ENCODE results near the gene GAPT. TPM values are rescaled to one million over a fixed set of nuclear protein-coding genes. Genes with fewer than 3 reads are reported as not detected.
"Not testable (repeated sequence)": the region's sequence is repeated elsewhere in the genome, so short reads cannot be mapped to it uniquely, and the experiment has no call there.

The GAPT gene
- total RNA-seq, 4 donors from 2014 or later: 3.8 TPM; not detected in 3

GRCh38 chr5:58507715-58508114, 16.5 kb downstream of the GAPT start:
- intact Hi-C loops (cut with DNase I; ENCODE audit: low total_unique reads): no loop called here
- 46 to 64% methylated on average over 3 to 4 of the region's 4 CpGs for WGBS, 2 donors (ENCODE audit: low coverage in 1 of 2)

GRCh38 chr5:58517198-58517597, 26.0 kb downstream of the GAPT start:
- no peak overlapping the region for H3K4me3 ChIP-seq
- H3K36me3 ChIP-seq: no peaks in the 10 kb centered on the region
- in situ Hi-C loops (cut with MboI; ENCODE audit: low pct_ligation_motif_present in 1 of 4, low pct_unique_long_range_greater_than_20kb in 1 of 4, low sequenced_read_pairs in 3 of 4): loop anchor here in 1 of 4 donors (25.0 kb wide), 1 partner anchor 320 kb away; no protein-coding TSS in a partner anchor
- DNase-seq: no peak
- TF ChIP-seq POLR2AphosphoS5 (IDR thresholded peaks at IDR 0.05) (no peak), CTCF (IDR thresholded peaks at IDR 0.05) (no peak), EP300 (IDR thresholded peaks at IDR 0.05; ENCODE audit: low read depth) (no peak), POLR2A (IDR thresholded peaks at IDR 0.05) (no peak)
- H3K9me3 ChIP-seq: peaks cover 8 to 17% of the 10 kb centered on the region in 2 donors
- intact Hi-C loops (cut with DNase I; ENCODE audit: low total_unique reads): no loop called here
- H3K4me1 ChIP-seq: no peaks in the 10 kb centered on the region
- no peak overlapping the region for H3K27ac ChIP-seq
- no peaks in the 10 kb centered on the region for H3K27me3 ChIP-seq

More at GRCh38 chr5:58507715-58508114, 16.5 kb downstream of the GAPT start:
- H3K27me3 ChIP-seq: no peaks in the 10 kb centered on the region
- H3K4me3 ChIP-seq: no peak overlapping the region
- in situ Hi-C loops (cut with MboI; ENCODE audit: low pct_ligation_motif_present in 1 of 4, low pct_unique_long_range_greater_than_20kb in 1 of 4, low sequenced_read_pairs in 3 of 4): loop anchor here in 1 of 4 donors (25.0 kb wide), 1 partner anchor 330 kb away; no protein-coding TSS in a partner anchor
- no peaks in the 10 kb centered on the region for H3K36me3 ChIP-seq
- TF ChIP-seq POLR2AphosphoS5 (IDR thresholded peaks at IDR 0.05): no peak
- no peak for TF ChIP-seq POLR2A (IDR thresholded peaks at IDR 0.05)
- TF ChIP-seq EP300 (IDR thresholded peaks at IDR 0.05; ENCODE audit: low read depth): no peak
- TF ChIP-seq CTCF (IDR thresholded peaks at IDR 0.05): no peak
- peaks cover 0 to 2% (median 0%) of the 10 kb centered on the region in 4 donors for H3K4me1 ChIP-seq
- no peak overlapping the region for H3K27ac ChIP-seq
- H3K9me3 ChIP-seq: no peaks in the 10 kb centered on the region
- no peak for DNase-seq

GRCh38 chr5:58523956-58524355, 32.7 kb downstream of the GAPT start:
- Histone ChIP-seq H3K27ac (no peak overlapping the region), H3K27me3 (no peaks in the 10 kb centered on the region), H3K4me3 (no peak overlapping the region), H3K4me1 (no peaks in the 10 kb centered on the region), H3K9me3 (no peaks in the 10 kb centered on the region), H3K36me3 (no peaks in the 10 kb centered on the region)
- DNase-seq: no peak
- TF ChIP-seq POLR2AphosphoS5 (IDR thresholded peaks at IDR 0.05): no peak
- no peak for TF ChIP-seq POLR2A (IDR thresholded peaks at IDR 0.05)
- TF ChIP-seq CTCF (IDR thresholded peaks at IDR 0.05): no peak
- TF ChIP-seq EP300 (IDR thresholded peaks at IDR 0.05; ENCODE audit: low read depth): no peak
- intact Hi-C loops (cut with DNase I; ENCODE audit: low total_unique reads) (no loop called here), in situ Hi-C loops (cut with MboI; ENCODE audit: low pct_ligation_motif_present in 1 of 4, low pct_unique_long_range_greater_than_20kb in 1 of 4, low sequenced_read_pairs in 3 of 4) (loop anchor here in 1 of 4 donors (25.0 kb wide), 1 partner anchor 313 kb away; no protein-coding TSS in a partner anchor)

GRCh38 chr5:58524571-58524970, 33.3 kb downstream of the GAPT start:
- no peak for DNase-seq
- in situ Hi-C loops (cut with MboI; ENCODE audit: low pct_ligation_motif_present in 1 of 4, low pct_unique_long_range_greater_than_20kb in 1 of 4, low sequenced_read_pairs in 3 of 4) (loop anchor here in 1 of 4 donors (25.0 kb wide), 1 partner anchor 313 kb away; no protein-coding TSS in a partner anchor), intact Hi-C loops (cut with DNase I; ENCODE audit: low total_unique reads) (no loop called here)
- Histone ChIP-seq H3K4me1 (no peaks in the 10 kb centered on the region), H3K36me3 (no peaks in the 10 kb centered on the region), H3K9me3 (no peaks in the 10 kb centered on the region), H3K27me3 (no peaks in the 10 kb centered on the region), H3K4me3 (no peak overlapping the region), H3K27ac (no peak overlapping the region)
- 67 to 86% methylated on average over 1 of the region's 1 CpG for WGBS, 2 donors (ENCODE audit: low coverage in 1 of 2)
- TF ChIP-seq POLR2AphosphoS5 (IDR thresholded peaks at IDR 0.05): no peak

- DNase-seq: no peak
- H3K27me3 ChIP-seq: no peaks in the 10 kb centered on the region
- intact Hi-C loops (cut with DNase I; ENCODE audit: low total_unique reads): no loop called here
- H3K27ac ChIP-seq: no peak overlapping the region
- TF ChIP-seq POLR2A (IDR thresholded peaks at IDR 0.05) (no peak), EP300 (IDR thresholded peaks at IDR 0.05; ENCODE audit: low read depth) (no peak), POLR2AphosphoS5 (IDR thresholded peaks at IDR 0.05) (no peak), CTCF (IDR thresholded peaks at IDR 0.05) (no peak)
- H3K4me1 ChIP-seq: no peaks in the 10 kb centered on the region
- in situ Hi-C loops (cut with MboI; ENCODE audit: low pct_ligation_motif_present in 1 of 4, low pct_unique_long_range_greater_than_20kb in 1 of 4, low sequenced_read_pairs in 3 of 4): no loop called here
- no peaks in the 10 kb centered on the region for H3K36me3 ChIP-seq
- H3K4me3 ChIP-seq: no peak overlapping the region
- peaks cover 0 to 8% of the 10 kb centered on the region in 2 donors for H3K9me3 ChIP-seq
- WGBS, 2 donors (ENCODE audit: low coverage in 1 of 2): 70% methylated on average over 1 of the region's 1 CpG; no CpG with 5 or more reads in 1 of the 2 donors
Observed at GRCh38 chr5:58530942-58531490, 39.8 kb downstream of the GAPT start.

- DNase-seq; intact Hi-C loops (cut with DNase I; ENCODE audit: low total_unique reads); in situ Hi-C loops (cut with MboI; ENCODE audit: low pct_ligation_motif_present in 1 of 4, low pct_unique_long_range_greater_than_20kb in 1 of 4, low sequenced_read_pairs in 3 of 4); H3K4me1 ChIP-seq; H3K27ac ChIP-seq; H3K36me3 ChIP-seq; H3K9me3 ChIP-seq; H3K4me3 ChIP-seq; H3K27me3 ChIP-seq: not testable (repeated sequence)
- WGBS, 2 donors (ENCODE audit: low coverage in 1 of 2): 96% methylated on average over 9 of the region's 9 CpGs; no CpG with 5 or more reads in 1 of the 2 donors
Observed at GRCh38 chr5:58541935-58542334, 50.7 kb downstream of the GAPT start.
